Mucosa of descending colon (tissue), 3 donors: ENCODE results near the gene NKD1. TPM values are rescaled to one million over a fixed set of nuclear protein-coding genes. Genes with fewer than 3 reads are reported as not detected.

Source experiments
- ATAC-seq: fragments of 200-7000 bp; cut with Tn5 transposase; one replicate; pipeline ENCODE4 v1.9.1; 2020; ENCODE audit warnings: mild to moderate bottlenecking, moderate library complexity
- DNase-seq, 3 donors: peaks; one replicate each; pipeline ENCODE4 v3.0.0-alpha.2; 2020
- H3K36me3 ChIP-seq: fragments of 200-600 bp; one replicate; pipeline ENCODE4 v1.8.0; 2021; ENCODE audit warnings: low read depth, mild to moderate bottlenecking
- H3K4me1 ChIP-seq: fragments of 200-600 bp; one replicate; pipeline ENCODE4 v1.8.0; 2021; ENCODE audit warnings: low read depth, mild to moderate bottlenecking
- H3K4me3 ChIP-seq: fragments of 200-600 bp; one replicate; pipeline ENCODE4 v1.8.0; 2021; ENCODE audit warnings: mild to moderate bottlenecking
- H3K9me3 ChIP-seq: fragments of 200-600 bp; one replicate; pipeline ENCODE4 v1.8.0; 2021; ENCODE audit warnings: mild to moderate bottlenecking
- CTCF ChIP-seq: fragments of 200-600 bp; IDR thresholded peaks from one replicate; pipeline ENCODE4 v1.8.0; 2022; ENCODE audit warnings: antibody characterized with exemption, mild to moderate bottlenecking
- intact Hi-C, 2 donors: fragments of 100-400 bp; cut with DNase I in 1 of 2; cut with micrococcal nuclease in 1 of 2; formaldehyde crosslinking; loops; one replicate each; pipeline versions ENCODE4 v1.11.0 to v1.11.1; 2022; cut with DNase I, micrococcal nuclease
- total RNA-seq, 3 donors: library from RNA; stranded (reverse); fragmentation: NEBNext Ultra II Directional in 2 of 3; extraction: Animal tissue kit (Norgen Biotek cat#: 25700) in 2 of 3; gene quantifications; one replicate each; pipeline versions ENCODE4 v1.2.1 to v1.2.4, GENCODE V29; 2021 to 2023
- donor health status: DM: no; HTN: no; CAD: no; lungs with moderate emphysema.
- donor health status: DM: no; HTN: no; CAD: no.
- donor health status: DM: no; HTN: yes; CAD: no.

Gene NKD1
- total RNA-seq, 3 donors from 2014 or later = 1.6 to 28.0 (median 3.2) TPM

GRCh38 chr16:50638816-50639670 lies 90.8 kb downstream of the NKD1 start:
- DNase-seq = no peak
- no peak overlapping the region for H3K4me3 ChIP-seq
- no peaks in the 10 kb centered on the region for H3K36me3 ChIP-seq
- no peak for ATAC-seq
- no peaks in the 10 kb centered on the region for H3K9me3 ChIP-seq
- intact Hi-C loops = no loop called here
- TF ChIP-seq CTCF = no peak
- no peaks in the 10 kb centered on the region for H3K4me1 ChIP-seq

GRCh38 chr16:50640391-50640790 lies 92.2 kb downstream of the NKD1 start:
- ATAC-seq (no peak), DNase-seq (no peak)
- H3K4me3 ChIP-seq = no peak overlapping the region
- H3K9me3 ChIP-seq = no peaks in the 10 kb centered on the region
- no peak for TF ChIP-seq CTCF
- H3K36me3 ChIP-seq = no peaks in the 10 kb centered on the region
- H3K4me1 ChIP-seq = no peaks in the 10 kb centered on the region
- intact Hi-C loops = no loop called here

- no peaks in the 10 kb centered on the region for H3K36me3 ChIP-seq
- H3K9me3 ChIP-seq = no peaks in the 10 kb centered on the region
- DNase-seq (no peak), ATAC-seq (no peak)
- H3K4me3 ChIP-seq = no peak overlapping the region
- H3K4me1 ChIP-seq = no peaks in the 10 kb centered on the region
- intact Hi-C loops = no loop called here
- no peak for TF ChIP-seq CTCF
Observed at GRCh38 chr16:50640919-50641817, 93.0 kb downstream of the NKD1 start.

- no peak for ATAC-seq
- no peak for DNase-seq
- TF ChIP-seq CTCF = no peak
- H3K4me1 ChIP-seq = no peaks in the 10 kb centered on the region
- intact Hi-C loops = no loop called here
- no peak overlapping the region for H3K4me3 ChIP-seq
- H3K36me3 ChIP-seq = no peaks in the 10 kb centered on the region
- H3K9me3 ChIP-seq = no peaks in the 10 kb centered on the region
Observed at GRCh38 chr16:50641818-50642187, 93.6 kb downstream of the NKD1 start.

GRCh38 chr16:50642349-50642748 lies 94.2 kb downstream of the NKD1 start:
- DNase-seq (no peak), ATAC-seq (no peak)
- TF ChIP-seq CTCF = no peak
- Histone ChIP-seq H3K4me1 (no peaks in the 10 kb centered on the region), H3K36me3 (no peaks in the 10 kb centered on the region), H3K9me3 (no peaks in the 10 kb centered on the region), H3K4me3 (no peak overlapping the region)
- intact Hi-C loops = no loop called here
